Heart left ventricle (tissue), 16 donors: ENCODE data around the gene MORC3. TPM values are rescaled to one million over a fixed set of nuclear protein-coding genes. Genes with fewer than 3 reads are reported as not detected.

Experiments used
- ATAC-seq, 4 donors: fragments of 200-7000 bp; cut with Tn5 transposase; one replicate each; pipeline ENCODE4 v1.9.1; 2020 to 2022; ENCODE audit warnings: moderate library complexity in 4 of 4, mild to moderate bottlenecking in 3 of 4, moderate number of reproducible peaks in 1 of 4
- DNase-seq, 5 donors: peaks; one replicate each; pipeline ENCODE4 v3.0.0-alpha.2; 2020
- H3K27ac ChIP-seq, 12 donors: fragments of 200-600 bp; sonication (generic) in 4 of 12; one replicate each; pipeline versions ENCODE4 v1.5.0 to v1.8.0; 2016 to 2022; ENCODE audit warnings: mild to moderate bottlenecking in 2 of 12
- H3K27me3 ChIP-seq, 9 donors: fragments of 200-600 bp; sonication (generic) in 2 of 9; one replicate each; pipeline versions ENCODE4 v1.5.1 to v1.8.0; 2016 to 2022; ENCODE audit warnings: mild to moderate bottlenecking in 3 of 9
- H3K36me3 ChIP-seq, 9 donors: fragments of 200-600 bp; sonication (generic) in 2 of 9; one replicate each; pipeline versions ENCODE4 v1.5.0 to v1.8.0; 2018 to 2022; ENCODE audit warnings: mild to moderate bottlenecking in 2 of 9
- H3K4me1 ChIP-seq, 12 donors: fragments of 200-600 bp; sonication (generic) in 4 of 12; one replicate each; pipeline versions ENCODE4 v1.5.0 to v1.8.0; 2016 to 2022; ENCODE audit warnings: mild to moderate bottlenecking in 3 of 12
- H3K4me3 ChIP-seq, 12 donors: fragments of 200-600 bp; sonication (generic) in 4 of 12; one replicate each; pipeline versions ENCODE4 v1.5.0 to v1.8.0; 2017 to 2022; ENCODE audit warnings: mild to moderate bottlenecking in 9 of 12, moderate library complexity in 4 of 12
- H3K9me3 ChIP-seq, 12 donors: fragments of 200-600 bp; sonication (generic) in 4 of 12; one replicate each; pipeline versions ENCODE4 v1.5.0 to v1.8.0; 2016 to 2022; ENCODE audit warnings: mild to moderate bottlenecking in 1 of 12
- CTCF ChIP-seq, 12 donors: fragments of 200-600 bp; sonication (generic) in 4 of 12; IDR thresholded peaks; one replicate each; pipeline versions ENCODE4 v1.5.0 to v1.8.0; 2018 to 2022; ENCODE audit warnings: antibody characterized with exemption in 12 of 12, mild to moderate bottlenecking in 5 of 12
- POLR2A ChIP-seq, 2 donors: fragments of 450-650 bp; IDR thresholded peaks; one replicate each; pipeline ENCODE4 v1.6.1; 2017; ENCODE audit warnings: antibody characterized with exemption in 2 of 2, mild to moderate bottlenecking in 2 of 2, moderate library complexity in 2 of 2
- whole genome bisulfite sequencing, 4 donors: extraction: QIAGEN DNeasy Blood & Tissue Kit in 2 of 4; methylation state at CpG; one replicate each; pipeline versions ENCODE4 v1.1.5 to v1.1.7; 2013 to 2018; 5-methylcytosine and 5-hydroxymethylcytosine counted together
- intact Hi-C, 10 donors: fragments of 100-400 bp; cut with DNase I; formaldehyde crosslinking; loops; one replicate each; pipeline versions ENCODE4 v1.11.1 to v1.14.2; 2022
- polyA plus RNA-seq, 2 donors: library from polyadenylated mRNA; stranded (reverse); fragments of 200-250 nt; gene quantifications; one replicate each; pipeline ENCODE4 v1.2.3, GENCODE V29; 2013
- total RNA-seq, 9 donors: library from RNA; depleted of rRNA in 2 of 9; stranded (reverse); fragments of >200 nt in 2 of 9; fragmentation: NEBNext Ultra II Directional in 3 of 9; extraction: Animal tissue kit (Norgen Biotek cat#: 25700) in 3 of 9; gene quantifications; one replicate each; pipeline versions ENCODE4 v1.1.0 to v1.2.4, GENCODE V29; 2016 to 2023
- donor health status: ischemic (EF 13 %, LVEDD 7.1; RV severe dilation, severe dysfunction).
- donor health status: healthy with polysubstance abuse.
- donor health status: DM: no; HTN: yes; CAD: no.
- donor health status: DM: no; HTN: no; CAD: no.
- donor health status: ischemic (EF 25% LVEDD 6.9; RV normal size, moderate dysfunction).
- donor health status: ischemic (EF 25% LVEDD 5.7; RV mildly dilated, moderate dysfunction).
- donor health status: healthy.
- donor health status: DM: yes; HTN: yes; CAD: no.
- donor health status: ischemic (EF 35%, LVEDD 5.7; RV mildly dilated, moderate dysfunction).
- donor health status: nonischemic (EF 11% LVEDD 7.7; RV severe dilation, severe dysfunction).
- donor health status: DM: yes; HTN: yes; CAD: no.
- donor health status: PGD.
- donor health status: ischemic (EF 29% LVEDD 5.4; RV normal size, mild dysfunction).
- donor health status: nonischemic (EF 23%, LVEDD 6.1; RV moderate dilation, normal function).

Gene MORC3
- total and polyA plus RNA-seq, 11 donors, result 9.0 to 21.3 (median 17.3) TPM

DNA sequence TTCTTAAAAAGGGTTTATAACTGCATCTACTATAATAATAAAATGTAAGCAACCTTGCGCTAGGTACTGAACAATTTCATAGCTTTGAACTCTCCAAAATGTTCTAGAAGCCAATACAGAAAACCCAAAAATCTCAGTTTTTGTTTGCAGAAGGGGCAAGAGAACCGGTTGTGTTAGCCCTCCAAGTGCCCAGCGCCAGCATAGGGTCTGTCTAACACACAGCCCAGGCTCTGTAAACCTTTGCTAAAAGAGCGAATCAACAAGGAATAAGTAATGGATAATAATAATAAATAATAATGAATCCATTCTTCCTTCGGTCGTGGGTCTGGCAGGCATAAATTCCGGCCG, 64.9 kb downstream of the MORC3 start:
- ATAC-seq (peak in 1 of 4 donors; percentile 6), DNase-seq (no peak)
- WGBS, 4 donors, result 32 to 38% (median 34%) methylated on average over 8 of the region's 8 CpGs
- intact Hi-C loops, result no loop called here
- TF ChIP-seq CTCF (IDR thresholded peaks at IDR 0.05) (no peak), POLR2A (IDR thresholded peaks at IDR 0.05) (no peak)
- Histone ChIP-seq H3K9me3 (no peaks in the 10 kb centered on the region), H3K36me3 (no peaks in the 10 kb centered on the region), H3K4me1 (peaks cover 0 to 12% (median 0%) of the 10 kb centered on the region in 12 donors), H3K27ac (no peak overlapping the region), H3K27me3 (no peaks in the 10 kb centered on the region), H3K4me3 (peak overlapping the region in 11 of 12 donors; percentile 38 to 86 (median 65))

DNA sequence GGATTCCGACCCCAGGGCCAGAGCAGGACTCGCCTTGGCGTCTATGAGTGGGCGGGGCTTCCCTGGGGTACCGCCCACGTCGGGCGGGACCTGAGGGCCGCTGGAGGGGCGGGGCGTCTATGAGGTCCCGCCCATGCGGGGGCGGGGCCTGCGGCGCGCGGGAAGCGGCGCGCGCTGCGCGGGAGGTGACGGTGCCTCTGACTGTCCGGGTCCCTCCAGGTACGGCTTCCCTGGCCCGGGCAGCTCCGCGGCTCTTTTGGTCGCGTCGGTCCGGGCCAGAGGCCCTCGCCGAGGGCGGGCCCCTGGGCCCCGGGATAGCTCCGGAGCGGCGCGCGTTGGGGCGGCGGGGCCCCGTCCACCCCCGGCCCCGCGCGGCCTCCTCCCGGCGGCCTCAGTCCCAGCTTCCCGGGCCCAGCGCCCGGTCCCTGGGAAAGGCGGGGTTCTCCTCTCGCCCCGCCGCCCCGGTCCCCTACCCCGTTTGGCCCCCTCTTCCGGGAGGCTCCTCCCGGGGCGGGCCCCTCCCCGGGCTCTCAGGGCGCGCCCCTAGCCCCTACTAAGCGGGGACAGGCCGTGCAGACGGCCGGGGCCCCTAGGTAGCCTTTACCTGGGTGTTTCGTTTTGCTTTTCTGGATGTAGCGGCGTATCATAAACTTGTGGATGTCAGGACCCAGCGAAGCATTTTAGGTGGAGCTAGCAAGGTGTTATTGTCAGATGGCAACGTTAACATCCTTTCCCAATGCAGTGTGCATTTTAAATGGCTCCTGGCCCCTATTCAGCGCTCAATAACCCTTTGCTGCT, 65.4 kb downstream of the MORC3 start, which contains the start of gene CHAF1B:
TSS of gene CHAF1B (plus strand) at position 160 of the 798 bp plus-strand sequence. CDS start 745 bp downstream, outside the sequence.
- peak; percentile 68 to 88 (median 74) for DNase-seq
- WGBS, 4 donors, result 3 to 10% (median 4%) methylated on average over 15 to 77 of the region's 77 CpGs
- intact Hi-C loops, result no loop called here
- peak; percentile 63 to 95 (median 95) for ATAC-seq
- no peaks in the 10 kb centered on the region for H3K36me3 ChIP-seq
- H3K4me1 ChIP-seq, result peaks cover 0 to 12% (median 0%) of the 10 kb centered on the region in 12 donors
- H3K4me3 ChIP-seq, result peak within 1 kb of the TSS; percentile 35 to 86 (median 64)
- peak within 1 kb of the TSS in 3 of 12 donors; percentile 13 to 56 (median 17) for H3K27ac ChIP-seq
- H3K9me3 ChIP-seq, result no peaks in the 10 kb centered on the region
- TF ChIP-seq CTCF (IDR thresholded peaks at IDR 0.05), result no peak
- TF ChIP-seq POLR2A (IDR thresholded peaks at IDR 0.05), result peak in 1 of 2 donors; percentile 43
- no peaks in the 10 kb centered on the region for H3K27me3 ChIP-seq

DNA sequence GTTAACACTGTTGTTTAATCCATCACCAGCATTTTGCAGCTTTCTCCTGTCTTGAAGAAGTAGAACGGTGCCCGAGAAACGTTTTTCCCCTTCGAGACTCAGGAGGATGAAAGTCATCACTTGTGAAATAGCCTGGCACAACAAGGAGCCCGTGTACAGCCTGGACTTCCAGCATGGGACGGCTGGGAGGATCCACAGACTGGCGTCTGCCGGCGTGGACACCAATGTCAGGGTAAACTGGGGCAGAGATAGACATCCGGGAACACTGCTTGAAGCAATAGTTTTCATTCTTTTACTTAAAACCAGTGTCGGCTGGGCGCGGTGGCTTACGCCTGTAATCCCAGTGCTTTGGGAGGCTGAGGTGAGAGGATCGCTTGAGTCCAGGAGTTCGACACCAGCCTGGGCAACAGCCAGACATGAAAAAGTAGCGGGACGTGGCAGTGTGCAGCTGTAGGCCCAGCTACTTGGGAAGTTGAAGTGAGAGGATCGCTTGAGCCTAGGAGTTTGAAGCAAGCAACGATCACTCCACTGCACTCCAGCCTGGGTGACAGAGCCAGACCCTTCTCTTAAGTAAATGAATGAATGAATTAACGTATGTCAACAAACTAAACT, 66.1 kb downstream of the MORC3 start:
- peak overlapping the region in 1 of 12 donors; percentile 17 for H3K27ac ChIP-seq
- intact Hi-C loops, result no loop called here
- peaks cover 0 to 12% (median 0%) of the 10 kb centered on the region in 12 donors for H3K4me1 ChIP-seq
- H3K9me3 ChIP-seq, result no peaks in the 10 kb centered on the region
- no peak for ATAC-seq
- no peaks in the 10 kb centered on the region for H3K36me3 ChIP-seq
- no peaks in the 10 kb centered on the region for H3K27me3 ChIP-seq
- H3K4me3 ChIP-seq, result peak overlapping the region in 10 of 12 donors; percentile 38 to 86 (median 65)
- WGBS, 4 donors, result 82 to 85% (median 83%) methylated on average over 21 of the region's 21 CpGs
- DNase-seq, result no peak
- TF ChIP-seq POLR2A (IDR thresholded peaks at IDR 0.05) (no peak), CTCF (IDR thresholded peaks at IDR 0.05) (no peak)

DNA sequence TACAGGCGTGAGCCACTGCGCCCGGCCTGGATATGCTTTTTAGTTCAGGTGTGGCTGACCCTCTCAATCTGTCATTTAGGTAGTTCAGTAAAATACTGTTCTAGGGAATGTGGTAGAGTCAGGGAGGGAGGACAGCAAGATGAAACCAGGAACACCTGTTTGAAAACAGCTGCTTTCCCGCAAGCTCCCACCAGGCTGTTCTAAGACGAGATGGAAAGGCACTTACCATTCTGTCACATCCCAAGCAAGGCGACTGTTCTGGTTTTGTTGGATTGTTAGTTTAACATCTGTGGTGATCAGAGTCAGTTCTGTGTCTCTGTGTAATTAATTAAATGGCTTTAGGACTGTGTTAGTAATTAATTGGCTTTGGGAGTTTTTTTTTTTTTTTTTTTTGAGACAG, 68.1 kb downstream of the MORC3 start:
- ATAC-seq, result no peak
- WGBS, 4 donors, result 90 to 94% (median 94%) methylated on average over 6 of the region's 6 CpGs
- Histone ChIP-seq H3K9me3 (no peaks in the 10 kb centered on the region), H3K27ac (no peak overlapping the region), H3K4me1 (peaks cover 0 to 12% (median 0%) of the 10 kb centered on the region in 12 donors), H3K4me3 (no peak overlapping the region), H3K36me3 (no peaks in the 10 kb centered on the region), H3K27me3 (no peaks in the 10 kb centered on the region)
- no peak for TF ChIP-seq POLR2A (IDR thresholded peaks at IDR 0.05)
- TF ChIP-seq CTCF (IDR thresholded peaks at IDR 0.05), result no peak
- intact Hi-C loops, result no loop called here
- DNase-seq, result no peak
